Right renal cortex interstitium (tissue), 3 donors: ENCODE results near the gene CSE1L. TPM values are rescaled to one million over a fixed set of nuclear protein-coding genes. Genes with fewer than 3 reads are reported as not detected.
"Not testable (repeated sequence)": the region's sequence is repeated elsewhere in the genome, so short reads cannot be mapped to it uniquely, and the experiment has no call there.

Source experiments
- DNase-seq, 3 donors: peaks; one replicate each; pipeline ENCODE4 v3.0.0-alpha.2; 2013; ENCODE audit warnings: low read depth in 3 of 3, low spot score in 2 of 3
- polyA plus RNA-seq, 3 donors: library from polyadenylated mRNA; unstranded; fragments of 120-200 nt; gene quantifications; one replicate each; pipeline ENCODE4 v1.2.1, GENCODE V29; 2013; ENCODE audit not compliant: insufficient read length in 3 of 3

Gene CSE1L
- polyA plus RNA-seq, 3 donors, result 114 to 122 (median 114) TPM

- DNase-seq, result no peak
Observed at GRCh38 chr20:49122920-49123319, 76.8 kb downstream of the CSE1L start.

DNA sequence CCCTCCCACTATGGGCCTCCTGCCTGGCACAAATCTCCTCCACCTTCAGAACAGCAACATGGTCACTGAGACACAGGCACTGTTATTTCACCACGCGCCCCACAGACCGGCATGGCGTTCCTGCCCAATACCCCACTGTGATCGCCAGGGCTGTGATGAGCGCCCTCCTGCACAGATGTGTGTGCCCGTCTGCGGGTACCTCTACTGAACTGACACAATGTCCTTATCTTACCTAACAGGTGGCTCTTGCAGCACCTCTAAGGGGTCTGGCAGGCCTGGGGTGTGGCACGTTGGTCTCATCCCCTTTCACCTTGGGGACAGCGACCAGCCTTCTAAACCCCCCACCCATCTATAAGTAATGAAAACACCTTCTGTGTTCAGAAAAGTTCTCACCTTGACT lies 77.9 kb downstream of the CSE1L start:
- no peak for DNase-seq

DNA sequence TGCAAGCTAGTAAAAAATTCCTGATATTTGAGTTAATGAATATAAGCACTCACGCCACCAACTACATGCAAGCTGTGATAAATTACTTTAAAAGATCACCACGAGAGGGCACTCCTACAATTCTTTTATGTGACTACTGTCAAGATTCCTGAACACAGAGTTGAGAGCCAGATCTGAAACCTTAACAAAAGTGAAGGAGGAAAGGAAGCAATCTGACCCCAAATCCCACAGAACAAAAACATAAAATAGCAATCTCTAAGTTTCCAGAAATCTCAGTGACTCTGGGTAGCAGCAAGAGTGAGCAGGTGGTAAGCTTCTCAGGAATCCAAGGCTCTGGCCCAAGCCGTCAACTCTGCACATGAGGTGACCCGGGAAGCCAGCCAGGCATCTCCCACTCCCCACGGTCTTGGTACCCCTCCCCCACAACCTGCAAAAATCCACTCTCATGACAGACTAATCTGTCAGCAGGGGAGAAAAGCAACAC lies 86.9 kb downstream of the CSE1L start:
- peak; percentile 52 to 74 (median 61) for DNase-seq

- no peak for DNase-seq
Observed at GRCh38 chr20:49133571-49133970, 87.5 kb downstream of the CSE1L start.

GRCh38 chr20:49134797-49135196 lies 88.7 kb downstream of the CSE1L start:
- DNase-seq, result not testable (repeated sequence)

GRCh38 chr20:49136817-49137571 lies 90.9 kb downstream of the CSE1L start:
- DNase-seq, result no peak

DNA sequence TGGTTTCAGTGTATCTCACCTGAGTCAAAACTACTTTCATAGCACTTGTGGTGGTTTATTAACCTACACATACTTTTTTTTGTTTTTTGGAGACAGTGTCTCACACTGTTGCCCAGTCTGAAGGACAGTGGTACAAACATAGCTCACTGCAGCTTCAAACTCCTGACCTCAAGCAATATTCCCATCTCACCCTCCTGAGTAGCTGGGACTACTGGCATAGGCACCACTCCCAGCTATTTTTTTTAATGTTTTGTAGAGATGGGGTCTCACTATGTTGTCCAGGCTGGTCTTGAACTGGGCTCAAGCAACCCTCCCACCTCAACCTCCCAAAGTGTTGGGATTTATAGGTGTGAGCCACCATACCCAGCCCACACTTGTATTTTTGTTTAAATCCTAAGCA lies 92.3 kb downstream of the CSE1L start:
- no peak for DNase-seq

- DNase-seq, result no peak
Observed at GRCh38 chr20:49140411-49140810, 94.3 kb downstream of the CSE1L start.

DNA sequence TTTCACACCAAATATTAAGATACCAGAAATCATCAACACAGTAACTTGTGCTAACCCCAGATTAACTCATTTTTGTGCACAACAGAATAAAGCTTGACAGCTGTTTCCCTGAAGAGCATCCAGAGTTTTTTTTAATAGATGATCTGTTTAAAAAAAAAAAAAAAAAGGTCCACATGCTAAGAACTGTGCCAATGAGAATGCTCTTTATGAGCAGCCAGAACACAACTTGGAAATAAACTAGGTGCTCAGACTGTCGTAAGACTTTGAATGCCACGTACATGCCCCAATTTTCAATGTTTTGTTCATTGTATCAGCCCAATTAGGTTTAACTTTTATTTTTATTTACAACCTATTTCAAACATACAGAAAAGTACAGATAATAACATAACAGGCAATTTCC lies 94.7 kb downstream of the CSE1L start:
- DNase-seq, result no peak

Other genes with a start within 250 kb of the CSE1L start
- 10 to 100 TPM; 12.8 to 15.3 (median 13.9) TPM for gene PREX1, start 218.3 kb upstream of the CSE1L start, polyA plus RNA-seq
- 10 to 100 TPM; 27.4 to 28.6 (median 28.3) TPM for gene ARFGEF2, start 124.6 kb upstream of the CSE1L start, polyA plus RNA-seq
- 100 to 1,000 TPM; 112 to 127 (median 125) TPM for gene STAU1, start 142.0 kb downstream of the CSE1L start, polyA plus RNA-seq
- gene DDX27, start 173.1 kb downstream of the CSE1L start, polyA plus RNA-seq, result 10 to 100 TPM; 45.7 to 49.1 (median 45.7) TPM
- gene ZNFX1, start 231.7 kb downstream of the CSE1L start, polyA plus RNA-seq, result 10 to 100 TPM; 14.7 to 17.2 (median 17.1) TPM